ENCODE data around the gene CLEC7A.

The CLEC7A gene

GRCh38 chr12:10084733-10085132 lies 45.3 kb downstream of the CLEC7A start:
- no peak for TF ChIP-seq EZH2 (IDR thresholded peaks at IDR 0.05; ENCODE audit: borderline replicate concordance, low read depth, low read length, severe bottlenecking)
- TF ChIP-seq CTCF (IDR thresholded peaks at IDR 0.05; ENCODE audit: borderline replicate concordance, extremely low read depth, low read length, poor library complexity, severe bottlenecking), result no peak
- H3K36me3 ChIP-seq (ENCODE audit: insufficient read depth, low read length), result no peaks in the 10 kb centered on the region
- no peak overlapping the region for H3K4me2 ChIP-seq (ENCODE audit: insufficient read depth, low read length)
- no peak for DNase-seq
- ATAC-seq (ENCODE audit: insufficient read depth, low read depth), result no peak
- no peak overlapping the region for H3K27ac ChIP-seq (ENCODE audit: low read length)
- H3K9me3 ChIP-seq (ENCODE audit: insufficient read depth, low read length, severe bottlenecking), result peaks cover 3% of the 10 kb centered on the region
- no peaks in the 10 kb centered on the region for H4K20me1 ChIP-seq (ENCODE audit: insufficient read depth, low read length)
- H3K9ac ChIP-seq (ENCODE audit: low read depth, low read length), result no peak overlapping the region
- H2AFZ ChIP-seq (ENCODE audit: low read depth, low read length), result no peak overlapping the region
- no peaks in the 10 kb centered on the region for H3K79me2 ChIP-seq (ENCODE audit: insufficient read depth, low read length)
- H3K4me3 ChIP-seq (ENCODE audit: low read depth in 1 of 2, low read length in 2 of 2), result no peak overlapping the region
- H3K4me1 ChIP-seq (ENCODE audit: insufficient read depth, low read length), result no peaks in the 10 kb centered on the region
- H3K27me3 ChIP-seq (ENCODE audit: insufficient read depth, low read length, poor library complexity), result peaks cover 4% of the 10 kb centered on the region

GRCh38 chr12:10082117-10082874 lies 47.7 kb downstream of the CLEC7A start:
- no peak overlapping the region for H2AFZ ChIP-seq (ENCODE audit: low read depth, low read length)
- H4K20me1 ChIP-seq (ENCODE audit: insufficient read depth, low read length), result no peaks in the 10 kb centered on the region
- H3K9ac ChIP-seq (ENCODE audit: low read depth, low read length), result no peak overlapping the region
- no peaks in the 10 kb centered on the region for H3K79me2 ChIP-seq (ENCODE audit: insufficient read depth, low read length)
- H3K4me1 ChIP-seq (ENCODE audit: insufficient read depth, low read length), result no peaks in the 10 kb centered on the region
- no peak for ATAC-seq (ENCODE audit: insufficient read depth, low read depth)
- H3K9me3 ChIP-seq (ENCODE audit: insufficient read depth, low read length, severe bottlenecking), result peaks cover 3% of the 10 kb centered on the region
- DNase-seq, result no peak
- no peak overlapping the region for H3K27ac ChIP-seq (ENCODE audit: low read length)
- H3K36me3 ChIP-seq (ENCODE audit: insufficient read depth, low read length), result no peaks in the 10 kb centered on the region
- H3K4me2 ChIP-seq (ENCODE audit: insufficient read depth, low read length), result no peak overlapping the region
- peaks cover 12% of the 10 kb centered on the region for H3K27me3 ChIP-seq (ENCODE audit: insufficient read depth, low read length, poor library complexity)
- TF ChIP-seq CTCF (IDR thresholded peaks at IDR 0.05; ENCODE audit: borderline replicate concordance, extremely low read depth, low read length, poor library complexity, severe bottlenecking) (no peak), EZH2 (IDR thresholded peaks at IDR 0.05; ENCODE audit: borderline replicate concordance, low read depth, low read length, severe bottlenecking) (no peak)
- H3K4me3 ChIP-seq (ENCODE audit: low read depth in 1 of 2, low read length in 2 of 2), result no peak overlapping the region

- H3K9ac ChIP-seq (ENCODE audit: low read depth, low read length), result no peak overlapping the region
- no peak for TF ChIP-seq EZH2 (IDR thresholded peaks at IDR 0.05; ENCODE audit: borderline replicate concordance, low read depth, low read length, severe bottlenecking)
- TF ChIP-seq CTCF (IDR thresholded peaks at IDR 0.05; ENCODE audit: borderline replicate concordance, extremely low read depth, low read length, poor library complexity, severe bottlenecking), result no peak
- ATAC-seq (ENCODE audit: insufficient read depth, low read depth), result no peak
- H3K79me2 ChIP-seq (ENCODE audit: insufficient read depth, low read length), result no peaks in the 10 kb centered on the region
- no peak overlapping the region for H3K27ac ChIP-seq (ENCODE audit: low read length)
- H3K27me3 ChIP-seq (ENCODE audit: insufficient read depth, low read length, poor library complexity), result peaks cover 21% of the 10 kb centered on the region
- H3K4me1 ChIP-seq (ENCODE audit: insufficient read depth, low read length), result no peaks in the 10 kb centered on the region
- no peak for DNase-seq
- H4K20me1 ChIP-seq (ENCODE audit: insufficient read depth, low read length), result no peaks in the 10 kb centered on the region
- no peak overlapping the region for H3K4me3 ChIP-seq (ENCODE audit: low read depth in 1 of 2, low read length in 2 of 2)
- H3K9me3 ChIP-seq (ENCODE audit: insufficient read depth, low read length, severe bottlenecking), result no peaks in the 10 kb centered on the region
- no peak overlapping the region for H3K4me2 ChIP-seq (ENCODE audit: insufficient read depth, low read length)
- H3K36me3 ChIP-seq (ENCODE audit: insufficient read depth, low read length), result no peaks in the 10 kb centered on the region
- H2AFZ ChIP-seq (ENCODE audit: low read depth, low read length), result no peak overlapping the region
These were observed 54.5 kb downstream of the CLEC7A start for GRCh38 chr12:10075451-10075850.
